ENCODE results near the gene PPM1J. TPM values are rescaled to one million over a fixed set of nuclear protein-coding genes. Genes with fewer than 3 reads are reported as not detected.

PPM1J gene
- total RNA-seq, 4 donors from 2014 or later, result 6.6 to 22.1 (median 13.4) TPM

DNA sequence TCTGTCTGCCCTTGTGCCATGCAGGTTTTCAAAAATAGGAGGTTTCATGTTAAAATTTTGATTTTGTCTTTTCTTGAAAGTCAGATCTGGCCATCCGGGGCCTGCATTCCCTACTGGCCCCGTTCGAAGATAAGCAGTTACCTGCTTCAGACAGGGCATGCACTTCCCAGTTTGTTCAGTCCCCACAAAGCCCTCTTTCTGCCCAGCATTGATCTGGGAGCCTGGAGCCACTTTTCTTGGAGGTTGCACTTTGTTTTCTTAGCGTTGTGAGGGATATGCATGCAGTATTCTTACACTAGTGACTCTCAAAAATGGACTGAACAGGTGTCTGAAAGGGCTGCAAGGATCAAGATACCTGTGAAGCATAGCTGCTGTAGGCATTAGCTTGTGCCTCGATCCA, 29.2 kb downstream of the PPM1J start:
- peaks cover 30% of the 10 kb centered on the region for H3K4me1 ChIP-seq
- no peak for TF ChIP-seq EP300 (IDR thresholded peaks at IDR 0.05)
- TF ChIP-seq, protein P1, sequence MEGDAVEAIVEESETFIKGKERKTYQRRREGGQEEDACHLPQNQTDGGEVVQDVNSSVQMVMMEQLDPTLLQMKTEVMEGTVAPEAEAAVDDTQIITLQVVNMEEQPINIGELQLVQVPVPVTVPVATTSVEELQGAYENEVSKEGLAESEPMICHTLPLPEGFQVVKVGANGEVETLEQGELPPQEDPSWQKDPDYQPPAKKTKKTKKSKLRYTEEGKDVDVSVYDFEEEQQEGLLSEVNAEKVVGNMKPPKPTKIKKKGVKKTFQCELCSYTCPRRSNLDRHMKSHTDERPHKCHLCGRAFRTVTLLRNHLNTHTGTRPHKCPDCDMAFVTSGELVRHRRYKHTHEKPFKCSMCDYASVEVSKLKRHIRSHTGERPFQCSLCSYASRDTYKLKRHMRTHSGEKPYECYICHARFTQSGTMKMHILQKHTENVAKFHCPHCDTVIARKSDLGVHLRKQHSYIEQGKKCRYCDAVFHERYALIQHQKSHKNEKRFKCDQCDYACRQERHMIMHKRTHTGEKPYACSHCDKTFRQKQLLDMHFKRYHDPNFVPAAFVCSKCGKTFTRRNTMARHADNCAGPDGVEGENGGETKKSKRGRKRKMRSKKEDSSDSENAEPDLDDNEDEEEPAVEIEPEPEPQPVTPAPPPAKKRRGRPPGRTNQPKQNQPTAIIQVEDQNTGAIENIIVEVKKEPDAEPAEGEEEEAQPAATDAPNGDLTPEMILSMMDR (IDR thresholded peaks at IDR 0.05), result no peak
- DNase-seq (ENCODE audit: low spot score in 2 of 2), result no peak
- no peak overlapping the region for H3K27ac ChIP-seq
- no peaks in the 10 kb centered on the region for H3K27me3 ChIP-seq
- no peak overlapping the region for H3K4me3 ChIP-seq
- H3K9me3 ChIP-seq, result no peaks in the 10 kb centered on the region
- 74% methylated on average over 5 of the region's 5 CpGs for WGBS
- H3K36me3 ChIP-seq, result peaks cover 26% of the 10 kb centered on the region

DNA sequence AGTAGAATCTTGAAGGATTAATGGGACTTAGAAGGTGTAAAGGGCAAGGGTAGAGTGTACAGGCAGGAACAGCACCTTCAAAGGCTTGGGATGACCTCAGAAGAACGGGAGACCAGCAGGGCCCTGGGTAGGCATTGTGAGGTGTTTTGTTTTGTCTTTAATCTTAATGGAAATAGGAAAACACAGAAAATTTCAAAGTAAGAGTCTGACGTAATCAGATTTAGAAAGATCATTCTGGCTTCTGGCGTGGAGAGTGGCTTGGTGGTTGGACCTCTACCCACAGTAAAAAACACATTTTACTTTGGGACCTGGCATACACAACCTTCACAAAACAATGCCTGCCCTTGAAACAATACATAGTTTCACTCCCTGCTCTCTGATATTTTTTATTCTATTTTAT, 36.5 kb downstream of the PPM1J start:
- TF ChIP-seq EP300 (IDR thresholded peaks at IDR 0.05), result no peak
- no peak for TF ChIP-seq POLR2AphosphoS5 (IDR thresholded peaks at IDR 0.05)
- H3K4me1 ChIP-seq, result peaks cover 25% of the 10 kb centered on the region
- H3K27ac ChIP-seq, result no peak overlapping the region
- no peak for DNase-seq (ENCODE audit: low spot score in 2 of 2)
- WGBS, result 86% methylated on average over 3 of the region's 3 CpGs
- H3K36me3 ChIP-seq, result no peaks in the 10 kb centered on the region
- H3K9me3 ChIP-seq, result no peaks in the 10 kb centered on the region
- H3K4me3 ChIP-seq, result no peak overlapping the region
- H3K27me3 ChIP-seq, result no peaks in the 10 kb centered on the region

DNA sequence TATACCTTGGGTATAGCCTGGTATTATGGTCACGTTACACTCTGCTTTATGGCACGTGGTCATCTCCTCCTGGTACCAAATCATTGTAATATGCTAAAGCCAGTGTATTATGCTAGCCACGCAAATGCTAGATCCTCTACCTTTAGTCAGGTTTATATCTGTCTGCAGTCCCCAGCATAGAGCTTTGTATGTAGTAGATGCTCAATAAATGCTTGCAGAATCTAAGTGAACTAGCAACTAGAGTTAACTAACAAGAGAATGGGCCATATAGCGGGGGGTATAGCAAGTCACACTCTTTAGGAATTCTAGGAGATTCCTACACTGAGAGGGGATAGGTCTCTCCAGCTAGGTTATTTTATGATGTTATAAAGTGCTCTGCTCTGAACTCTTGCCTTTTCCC, 37.6 kb downstream of the PPM1J start:
- Histone ChIP-seq H3K27me3 (no peaks in the 10 kb centered on the region), H3K4me3 (no peak overlapping the region), H3K4me1 (peaks cover 30% of the 10 kb centered on the region), H3K9me3 (no peaks in the 10 kb centered on the region), H3K27ac (no peak overlapping the region), H3K36me3 (no peaks in the 10 kb centered on the region)
- DNase-seq (ENCODE audit: low spot score in 2 of 2), result no peak
- 94% methylated on average over 4 of the region's 4 CpGs for WGBS
- TF ChIP-seq, protein P1 (IDR thresholded peaks at IDR 0.05), result no peak
- TF ChIP-seq POLR2AphosphoS5 (IDR thresholded peaks at IDR 0.05), result no peak
- no peak for TF ChIP-seq POLR2A (IDR thresholded peaks at IDR 0.05)
- TF ChIP-seq EP300 (IDR thresholded peaks at IDR 0.05), result no peak

DNA sequence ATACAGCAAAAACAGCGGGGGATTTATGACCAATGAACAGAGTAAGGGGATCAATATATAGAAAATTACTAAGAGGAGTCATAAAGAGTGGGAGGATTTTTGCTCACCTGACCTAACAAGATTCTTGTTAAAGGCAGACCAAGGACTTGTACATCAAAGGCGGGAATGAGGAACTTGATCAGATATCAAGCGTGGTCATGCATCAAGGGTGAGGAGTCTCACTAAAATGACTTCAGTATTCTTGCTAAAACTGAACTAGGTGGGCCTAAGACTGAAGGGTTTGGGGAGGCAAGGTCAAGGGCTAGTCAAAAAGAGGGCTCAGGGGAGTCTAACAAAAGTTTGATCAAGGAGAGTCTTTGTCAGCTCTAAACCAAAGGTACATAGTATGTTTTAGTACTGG, 38.6 kb downstream of the PPM1J start:
- TF ChIP-seq, protein P1 (IDR thresholded peaks at IDR 0.05), result no peak
- TF ChIP-seq POLR2A (IDR thresholded peaks at IDR 0.05) (no peak), POLR2AphosphoS5 (IDR thresholded peaks at IDR 0.05) (no peak), EP300 (IDR thresholded peaks at IDR 0.05) (no peak)
- no peak overlapping the region for H3K27ac ChIP-seq
- no peaks in the 10 kb centered on the region for H3K9me3 ChIP-seq
- no peak overlapping the region for H3K4me3 ChIP-seq
- H3K4me1 ChIP-seq, result peaks cover 30% of the 10 kb centered on the region
- H3K27me3 ChIP-seq, result no peaks in the 10 kb centered on the region
- no peak for DNase-seq (ENCODE audit: low spot score in 2 of 2)
- peaks cover 6% of the 10 kb centered on the region for H3K36me3 ChIP-seq
- 82% methylated on average over 3 of the region's 3 CpGs for WGBS

DNA sequence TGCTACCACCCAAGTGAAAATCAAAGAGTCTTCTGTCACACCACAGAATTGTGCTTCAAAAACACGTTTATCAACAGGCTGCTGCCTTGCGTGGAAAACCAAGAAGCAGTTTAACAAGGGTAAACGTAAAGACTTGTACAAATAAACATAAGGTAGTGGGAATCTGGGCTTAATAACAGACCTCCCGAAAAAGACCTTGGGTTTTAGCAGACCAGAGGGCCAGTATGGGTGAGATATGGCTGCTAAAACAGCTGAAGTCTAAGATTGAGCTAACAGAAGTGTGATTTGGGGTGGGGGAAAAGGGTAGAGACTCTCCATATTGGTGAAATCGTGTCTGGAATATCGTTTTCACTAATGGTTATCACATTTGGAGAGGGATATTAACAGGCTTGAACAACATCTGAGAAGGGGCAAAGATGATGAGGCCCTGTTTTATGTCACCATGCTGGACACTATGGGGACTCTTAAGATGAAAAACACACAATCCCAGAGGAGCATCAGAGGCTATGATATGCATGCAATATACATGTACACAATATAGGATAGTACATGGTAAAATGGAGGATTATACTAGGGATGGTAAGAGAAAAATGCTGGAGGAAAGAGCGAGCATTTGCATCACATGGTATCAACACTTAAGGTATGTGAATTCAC, 39.3 kb downstream of the PPM1J start:
- no peaks in the 10 kb centered on the region for H3K27me3 ChIP-seq
- peak overlapping the region; percentile 87 for H3K27ac ChIP-seq
- H3K4me3 ChIP-seq, result peak overlapping the region; percentile 93
- no peak for DNase-seq (ENCODE audit: low spot score in 2 of 2)
- H3K9me3 ChIP-seq, result no peaks in the 10 kb centered on the region
- peaks cover 11% of the 10 kb centered on the region for H3K36me3 ChIP-seq
- 40% methylated on average over 7 of the region's 7 CpGs for WGBS
- no peak for TF ChIP-seq EP300 (IDR thresholded peaks at IDR 0.05)
- TF ChIP-seq, protein P1 (IDR thresholded peaks at IDR 0.05), result no peak
- no peak for TF ChIP-seq POLR2A (IDR thresholded peaks at IDR 0.05)
- no peak for TF ChIP-seq POLR2AphosphoS5 (IDR thresholded peaks at IDR 0.05)
- peaks cover 30% of the 10 kb centered on the region for H3K4me1 ChIP-seq

All from suprapubic skin (tissue), 4 donors.